ENCODE measurements around the gene RTKN. TPM values are rescaled to one million over a fixed set of nuclear protein-coding genes. Genes with fewer than 3 reads are reported as not detected.
A peak's percentile ranks its signal among the peaks of the same experiment; 100 is the strongest.
"Not testable (repeated sequence)": the region's sequence is repeated elsewhere in the genome, so short reads cannot be mapped to it uniquely, and the experiment has no call there.

RTKN gene
- total RNA-seq, 2 experiments from 2014 or later, result 1.8 to 2.5 TPM

GRCh38 chr2:74450570-74451190 lies 8.9 kb upstream of the RTKN start:
- Mint-ChIP-seq H3K9me3 (ENCODE audit: low read depth) (no peaks in the 10 kb centered on the region), H3K27me3 (peaks cover 2% of the 10 kb centered on the region), H3K4me1 (peaks cover 23% of the 10 kb centered on the region), H3K36me3 (ENCODE audit: low read depth) (peaks cover 6% of the 10 kb centered on the region), H3K27ac (no peak overlapping the region), H3K4me3 (no peak overlapping the region)
- ATAC-seq (no peak), DNase-seq (no peak)
- intact Hi-C loops (cut with DNase I, micrococcal nuclease), result no loop called here
- ChIA-PET POLR2A (no interaction called here), CTCF (interaction anchor here (0.6 kb wide), 1 partner anchor 59 kb away, joined by 3 read pairs; no protein-coding TSS in a partner anchor)

DNA sequence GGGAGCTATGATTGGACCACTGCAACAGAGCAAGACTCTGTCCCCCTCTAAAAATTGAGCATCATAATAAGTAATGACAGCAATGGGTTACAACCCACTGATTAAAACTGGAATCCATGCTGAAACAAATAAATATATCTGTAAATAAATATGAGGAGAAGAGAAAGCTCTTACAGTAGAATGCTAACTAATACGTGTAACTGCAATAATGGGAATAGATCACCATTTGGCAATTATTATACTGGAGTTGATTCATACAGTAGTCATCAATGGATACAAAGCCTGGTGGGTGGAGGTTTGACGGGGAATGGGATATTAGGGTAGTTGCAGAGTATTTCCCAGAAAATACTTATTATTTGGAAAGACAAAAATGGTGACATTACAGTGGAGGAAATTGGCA lies 7.0 kb upstream of the RTKN start:
- Mint-ChIP-seq H3K27me3 (peaks cover 10% of the 10 kb centered on the region), H3K27ac (no peak overlapping the region), H3K4me1 (peaks cover 10% of the 10 kb centered on the region), H3K36me3 (ENCODE audit: low read depth) (no peaks in the 10 kb centered on the region), H3K4me3 (no peak overlapping the region), H3K9me3 (ENCODE audit: low read depth) (no peaks in the 10 kb centered on the region)
- ChIA-PET POLR2A (interaction anchor here (0.6 kb wide), 1 partner anchor 625 kb away, joined by 3 read pairs; no protein-coding TSS in a partner anchor), CTCF (no interaction called here)
- intact Hi-C loops (cut with DNase I, micrococcal nuclease), result no loop called here
- no peak for ATAC-seq
- DNase-seq, result no peak

DNA sequence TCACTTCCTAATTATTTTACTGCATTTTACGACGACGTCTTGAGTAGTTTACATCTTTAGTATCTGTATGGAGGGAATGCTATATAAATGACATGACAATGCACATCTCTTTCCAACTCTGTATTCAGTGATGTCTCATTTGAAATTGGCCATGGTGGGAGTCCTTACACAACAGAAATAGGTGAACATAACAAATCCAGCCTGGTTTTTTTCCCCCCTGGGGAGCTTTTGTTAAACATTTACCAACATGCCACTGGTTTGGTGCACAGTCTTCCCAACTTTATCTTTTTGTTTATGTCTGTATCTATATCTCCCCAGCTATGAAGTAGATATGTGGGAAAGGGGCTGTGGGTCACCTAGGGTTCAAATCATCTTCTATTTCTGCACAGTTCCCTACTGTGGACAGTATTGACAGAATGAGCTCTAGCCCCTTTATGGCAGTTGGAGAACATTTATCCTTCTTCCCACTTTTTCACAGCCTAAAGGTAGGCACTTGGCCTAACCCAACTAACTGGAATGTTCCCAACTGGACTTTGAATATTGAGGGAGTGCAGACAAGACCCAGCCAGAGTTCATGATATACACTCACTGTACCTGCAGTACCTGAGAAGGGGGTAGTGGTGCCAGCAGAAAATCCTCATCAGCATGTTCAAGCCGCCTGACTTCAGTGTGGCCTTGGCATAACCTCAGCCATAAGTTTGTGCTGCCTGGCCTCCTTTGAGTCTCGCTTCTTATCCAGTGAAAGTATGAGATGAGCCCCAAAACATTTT lies 5.7 kb upstream of the RTKN start:
- ChIA-PET POLR2A (no interaction called here), CTCF (interaction anchor here (0.7 kb wide), 1 partner anchor 198 kb away, joined by 3 read pairs; no protein-coding TSS in a partner anchor)
- intact Hi-C loops (cut with DNase I, micrococcal nuclease), result no loop called here
- Mint-ChIP-seq H3K27me3 (peaks cover 14% of the 10 kb centered on the region), H3K27ac (no peak overlapping the region), H3K9me3 (ENCODE audit: low read depth) (no peaks in the 10 kb centered on the region), H3K4me3 (no peak overlapping the region), H3K36me3 (ENCODE audit: low read depth) (no peaks in the 10 kb centered on the region), H3K4me1 (peaks cover 1% of the 10 kb centered on the region)
- no peak for ATAC-seq
- DNase-seq, result no peak

GRCh38 chr2:74444498-74445318 lies 3.0 kb upstream of the RTKN start:
- Mint-ChIP-seq H3K36me3 (ENCODE audit: low read depth) (no peaks in the 10 kb centered on the region), H3K4me3 (no peak overlapping the region), H3K27me3 (peaks cover 22% of the 10 kb centered on the region), H3K9me3 (ENCODE audit: low read depth) (no peaks in the 10 kb centered on the region), H3K4me1 (peaks cover 10% of the 10 kb centered on the region), H3K27ac (no peak overlapping the region)
- ATAC-seq, result no peak
- intact Hi-C loops (cut with DNase I, micrococcal nuclease), result no loop called here
- POLR2A ChIA-PET, result interaction anchor here (0.6 kb wide), 1 partner anchor 14 kb away, joined by 3 read pairs; the partner anchor contains the start of gene WBP1
- CTCF ChIA-PET, result no interaction called here
- no peak for DNase-seq

- POLR2A ChIA-PET, result not testable (repeated sequence)
- peaks cover 33% of the 10 kb centered on the region for H3K27me3 Mint-ChIP-seq
Observed at GRCh38 chr2:74442483-74443297, 953 bp upstream of the RTKN start.

GRCh38 chr2:74441170-74441689 lies 507 bp downstream of the RTKN start:
- Mint-ChIP-seq H3K27ac (no peak overlapping the region), H3K4me1 (peaks cover 10% of the 10 kb centered on the region), H3K9me3 (ENCODE audit: low read depth) (no peaks in the 10 kb centered on the region), H3K27me3 (peaks cover 31% of the 10 kb centered on the region), H3K36me3 (ENCODE audit: low read depth) (no peaks in the 10 kb centered on the region), H3K4me3 (peak overlapping the region; percentile 10)
- intact Hi-C loops (cut with DNase I, micrococcal nuclease), result loop anchor here in 1 of 2 experiments (1.0 kb wide), 1 partner anchor 13 kb away; no protein-coding TSS in a partner anchor
- ATAC-seq, result peak; percentile 57
- no peak for DNase-seq
- ChIA-PET CTCF (interaction anchor here (0.6 to 1.8 kb wide), 7 partner anchors 10 to 256 kb away, joined by 3 to 8 read pairs (median 5); partner anchors contain the start of gene INO80B), POLR2A (no interaction called here)

More at GRCh38 chr2:74442483-74443297, 953 bp upstream of the RTKN start:
- H3K4me1 Mint-ChIP-seq; H3K9me3 Mint-ChIP-seq (ENCODE audit: low read depth); DNase-seq; intact Hi-C loops (cut with DNase I, micrococcal nuclease); H3K36me3 Mint-ChIP-seq (ENCODE audit: low read depth); ATAC-seq: not testable (repeated sequence)
- CTCF ChIA-PET, result interaction anchor here (2.5 kb wide), 1 partner anchor 12 kb away, joined by 12 read pairs; the partner anchor contains the start of gene INO80B
- H3K4me3 Mint-ChIP-seq, result peak overlapping the region; percentile 44
- peak overlapping the region; percentile 37 for H3K27ac Mint-ChIP-seq

GRCh38 chr2:74440378-74441169 lies 1.2 kb downstream of the RTKN start:
- no peaks in the 10 kb centered on the region for H3K9me3 Mint-ChIP-seq (ENCODE audit: low read depth)
- DNase-seq (peak; percentile 77), ATAC-seq (peak; percentile 94)
- peaks cover 10% of the 10 kb centered on the region for H3K4me1 Mint-ChIP-seq
- ChIA-PET CTCF (interaction anchor here (0.7 to 1.8 kb wide), 11 partner anchors 9 to 191 kb away, joined by 3 to 8 read pairs (median 5); partner anchors contain the start of genes INO80B and PCGF1), POLR2A (interaction anchor here (0.6 kb wide), 1 partner anchor 13 kb away, joined by 5 read pairs; no protein-coding TSS in a partner anchor)
- H3K27me3 Mint-ChIP-seq, result peaks cover 31% of the 10 kb centered on the region
- H3K36me3 Mint-ChIP-seq (ENCODE audit: low read depth), result no peaks in the 10 kb centered on the region
- H3K27ac Mint-ChIP-seq, result no peak overlapping the region
- intact Hi-C loops (cut with DNase I, micrococcal nuclease), result loop anchor here in 1 of 2 experiments (1.0 kb wide), 2 partner anchors 14 to 19 kb away; partner anchors contain the start of genes C2orf81 and WDR54
- H3K4me3 Mint-ChIP-seq, result no peak overlapping the region

GRCh38 chr2:74439803-74440377 lies 1.8 kb downstream of the RTKN start:
- Mint-ChIP-seq H3K36me3 (ENCODE audit: low read depth) (no peaks in the 10 kb centered on the region), H3K4me1 (peaks cover 10% of the 10 kb centered on the region), H3K9me3 (ENCODE audit: low read depth) (no peaks in the 10 kb centered on the region), H3K27me3 (peaks cover 31% of the 10 kb centered on the region), H3K27ac (no peak overlapping the region), H3K4me3 (peak overlapping the region; percentile 26)
- ChIA-PET CTCF (interaction anchor here (0.7 to 1.8 kb wide), 10 partner anchors 9 to 190 kb away, joined by 3 to 8 read pairs (median 4); partner anchors contain the start of genes INO80B and PCGF1), POLR2A (interaction anchor here (0.6 to 1.2 kb wide), 2 partner anchors 14 to 15 kb away, joined by 3 to 5 read pairs; no protein-coding TSS in a partner anchor)
- ATAC-seq (no peak), DNase-seq (no peak)
- intact Hi-C loops (cut with DNase I, micrococcal nuclease), result loop anchor here in 1 of 2 experiments (1.0 kb wide), 1 partner anchor 19 kb away; the partner anchor contains the start of genes C2orf81 and WDR54

- ATAC-seq (no peak), DNase-seq (no peak)
- Mint-ChIP-seq H3K4me3 (no peak overlapping the region), H3K36me3 (ENCODE audit: low read depth) (no peaks in the 10 kb centered on the region), H3K27ac (no peak overlapping the region), H3K9me3 (ENCODE audit: low read depth) (no peaks in the 10 kb centered on the region), H3K4me1 (peaks cover 10% of the 10 kb centered on the region), H3K27me3 (peaks cover 26% of the 10 kb centered on the region)
- ChIA-PET CTCF (interaction anchor here (1.2 to 1.8 kb wide), 4 partner anchors 15 to 189 kb away, joined by 4 to 8 read pairs (median 6); partner anchors contain the start of gene INO80B), POLR2A (interaction anchor here (1.2 kb wide), 1 partner anchor 15 kb away, joined by 3 read pairs; no protein-coding TSS in a partner anchor)
- intact Hi-C loops (cut with DNase I, micrococcal nuclease), result no loop called here
Observed at GRCh38 chr2:74439373-74439772, 2.4 kb downstream of the RTKN start.

All from activated CD4-positive, alpha-beta T cell treated with anti-CD3 and anti-CD28 coated beads for 36 hours (primary cell).